NCI-H446 treated with DMSO at 0.1 percent for 48 hours (cell line): ENCODE data around the gene GCDH.
"Not testable (repeated sequence)": the region's sequence is repeated elsewhere in the genome, so short reads cannot be mapped to it uniquely, and the experiment has no call there.

Experiments used
- DNase-seq: peaks from one replicate; lab custom pipeline; 2025; lab: John Stamatoyannopoulos, UW

The GCDH gene

DNA sequence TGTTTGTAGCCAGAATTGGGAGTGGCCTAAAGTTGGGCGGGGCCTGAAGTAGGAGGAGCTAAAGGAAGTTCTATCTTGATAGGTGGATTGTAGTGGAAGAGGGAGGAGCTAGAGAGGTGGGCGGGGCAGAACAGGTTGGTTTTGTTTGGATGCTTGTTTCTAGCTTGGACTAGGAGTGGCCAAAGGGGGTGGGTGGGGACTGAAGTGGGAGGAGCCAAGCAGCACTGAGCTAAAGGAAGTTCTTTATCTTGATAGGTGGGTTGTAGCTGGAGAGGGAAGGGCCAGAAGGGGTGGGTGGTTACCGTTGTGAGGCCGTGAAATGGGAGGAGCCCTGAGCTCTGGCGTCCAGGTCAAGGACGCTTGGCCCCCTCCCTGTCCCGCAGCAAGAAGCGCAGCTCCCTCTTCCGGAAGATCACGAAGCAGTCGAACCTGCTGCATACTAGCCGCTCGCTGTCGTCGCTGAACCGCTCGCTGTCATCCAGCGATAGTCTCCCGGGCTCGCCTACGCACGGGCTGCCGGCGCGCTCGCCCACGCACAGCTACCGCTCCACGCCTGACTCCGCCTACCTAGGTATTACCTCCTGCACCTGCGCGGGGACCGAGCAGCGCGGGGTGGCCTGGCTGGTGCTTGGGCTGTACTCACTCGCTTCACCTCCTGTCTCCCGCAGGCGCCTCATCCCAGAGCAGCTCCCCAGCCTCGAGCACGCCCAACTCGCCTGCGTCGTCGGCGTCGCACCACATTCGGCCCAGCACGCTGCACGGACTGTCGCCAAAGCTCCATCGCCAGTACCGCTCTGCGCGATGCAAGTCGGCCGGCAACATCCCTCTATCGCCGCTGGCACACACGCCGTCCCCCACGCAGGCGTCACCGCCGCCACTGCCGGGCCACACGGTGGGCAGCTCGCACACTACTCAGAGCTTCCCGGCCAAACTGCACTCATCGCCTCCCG is 17.7 kb upstream of the GCDH start:
- no peak for DNase-seq

DNA sequence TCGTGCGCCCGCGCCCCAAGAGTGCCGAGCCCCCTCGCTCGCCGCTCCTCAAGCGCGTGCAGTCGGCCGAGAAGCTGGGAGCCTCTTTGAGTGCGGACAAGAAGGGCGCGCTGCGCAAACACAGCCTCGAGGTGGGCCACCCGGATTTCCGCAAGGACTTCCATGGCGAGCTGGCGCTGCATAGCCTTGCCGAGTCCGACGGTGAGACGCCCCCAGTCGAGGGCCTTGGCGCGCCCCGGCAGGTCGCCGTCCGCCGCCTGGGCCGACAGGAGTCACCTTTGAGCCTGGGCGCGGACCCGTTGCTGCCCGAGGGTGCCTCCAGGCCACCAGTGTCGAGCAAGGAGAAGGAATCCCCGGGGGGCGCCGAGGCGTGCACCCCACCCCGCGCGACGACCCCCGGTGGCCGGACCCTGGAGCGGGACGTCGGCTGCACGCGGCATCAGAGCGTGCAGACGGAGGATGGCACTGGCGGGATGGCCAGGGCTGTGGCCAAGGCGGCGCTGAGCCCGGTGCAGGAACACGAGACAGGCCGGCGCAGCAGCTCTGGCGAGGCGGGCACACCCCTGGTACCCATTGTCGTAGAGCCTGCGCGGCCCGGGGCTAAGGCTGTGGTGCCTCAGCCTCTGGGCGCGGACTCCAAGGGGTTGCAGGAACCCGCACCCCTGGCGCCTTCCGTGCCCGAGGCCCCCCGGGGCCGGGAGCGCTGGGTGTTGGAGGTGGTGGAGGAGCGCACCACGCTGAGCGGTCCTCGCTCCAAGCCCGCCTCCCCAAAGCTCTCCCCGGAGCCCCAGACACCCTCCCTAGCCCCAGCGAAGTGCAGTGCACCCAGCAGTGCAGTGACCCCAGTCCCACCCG is 16.8 kb upstream of the GCDH start:
- no peak for DNase-seq

DNA sequence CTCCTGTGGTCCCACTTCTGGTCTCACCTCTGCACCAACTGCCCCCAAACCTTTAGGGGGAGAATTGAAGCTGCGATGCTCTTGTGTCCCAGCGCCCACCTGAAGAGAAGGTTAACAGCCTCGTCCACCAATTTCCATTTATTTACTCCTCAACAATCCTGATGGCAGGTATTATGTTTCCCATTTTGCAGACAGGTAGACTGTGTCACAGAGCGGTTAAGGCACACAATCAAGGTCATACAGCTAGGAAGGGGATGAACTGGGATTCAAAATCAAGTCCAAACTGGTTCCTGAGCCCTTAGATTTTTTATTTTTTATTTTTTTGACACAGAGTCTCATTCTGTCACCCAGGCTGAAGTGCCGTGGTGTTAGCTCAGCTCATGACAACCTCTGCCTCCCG is 15.9 kb upstream of the GCDH start:
- no peak for DNase-seq

DNA sequence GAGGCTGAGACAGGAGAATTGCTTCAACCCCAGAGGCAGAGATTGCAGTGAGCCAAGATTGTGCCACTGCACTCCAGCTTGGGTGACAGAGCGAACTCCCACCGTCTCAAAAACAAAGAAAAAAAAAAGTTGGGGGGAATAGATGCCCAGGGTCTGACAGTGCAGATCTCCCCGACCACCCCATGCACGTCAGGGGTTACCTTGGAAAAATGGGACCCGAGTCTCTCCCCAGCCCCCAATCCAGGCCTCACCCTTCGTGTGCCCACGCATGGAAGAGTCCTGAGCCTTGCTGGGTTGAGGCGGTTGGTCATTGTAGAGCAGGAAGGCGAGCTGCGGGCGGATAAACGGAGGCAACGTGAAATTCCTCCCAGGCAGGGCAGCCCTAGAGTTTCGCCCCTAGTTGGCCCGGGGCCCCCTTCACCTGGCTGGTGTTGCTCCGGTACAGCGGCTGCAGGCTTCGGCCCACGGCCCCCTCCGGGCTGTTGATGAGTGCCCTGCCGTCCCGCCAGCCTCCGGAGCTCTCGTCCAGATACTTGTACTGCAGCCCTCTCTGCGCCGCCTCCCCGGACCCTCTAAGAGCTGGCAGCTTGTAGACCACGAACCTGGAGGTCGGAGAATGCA is 10.3 kb upstream of the GCDH start:
- no peak for DNase-seq

DNA sequence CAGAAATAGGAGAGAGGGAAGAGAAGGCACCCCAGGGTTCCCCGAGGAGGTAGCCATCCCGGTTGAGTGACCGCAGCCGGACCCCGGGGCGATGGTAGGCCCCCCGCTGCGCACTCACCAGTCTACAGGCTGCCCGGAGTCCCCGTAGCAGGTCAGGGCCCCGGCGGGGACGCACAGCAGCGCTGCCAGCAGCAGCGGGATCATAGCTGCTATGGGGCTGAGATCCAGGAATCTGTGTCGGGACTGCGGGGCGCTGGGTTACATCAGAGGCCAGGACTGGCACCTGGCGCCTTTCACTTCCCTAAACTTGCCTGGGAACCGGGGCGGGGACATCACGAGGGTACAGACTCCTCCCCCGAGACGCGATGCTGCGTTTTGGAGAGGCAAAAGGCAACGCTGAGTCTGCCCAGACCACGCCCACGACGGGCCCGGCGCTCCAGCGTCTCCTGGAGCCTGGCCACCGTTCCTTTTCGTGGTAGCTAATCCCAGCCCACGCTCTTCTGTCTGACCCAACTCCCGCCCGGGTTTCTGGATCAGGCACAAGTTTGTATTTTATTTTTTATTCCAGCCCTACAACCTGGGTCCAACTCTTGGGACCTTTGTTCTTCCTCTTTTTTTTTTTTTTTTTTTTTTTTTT is 9.7 kb upstream of the GCDH start, which contains the start of gene DNASE2:
TSS of gene DNASE2 (minus strand) at position 278 of the 637 bp plus-strand sequence. CDS start at position 204, 74 bp downstream.
- DNase-seq = peak; percentile 95

DNA sequence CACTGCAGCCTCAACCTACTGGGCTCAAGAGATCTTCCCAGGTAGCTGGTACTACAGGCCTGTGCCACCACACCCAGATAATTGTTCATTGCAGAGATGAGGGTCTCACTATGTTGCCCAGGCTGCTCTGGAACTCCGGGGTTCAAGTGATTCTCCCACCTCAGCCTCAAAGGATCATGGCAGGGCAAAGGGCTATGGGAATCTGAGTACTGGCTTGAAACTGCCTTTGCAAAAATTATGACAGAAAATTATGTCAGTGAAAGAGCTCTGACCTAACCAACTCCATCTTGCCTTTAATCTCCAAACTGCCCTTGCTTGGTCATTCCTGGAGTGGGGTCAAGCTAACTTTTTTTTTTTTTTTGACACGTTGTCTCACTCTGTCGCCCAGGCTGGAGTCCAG is 8.4 kb upstream of the GCDH start:
- no peak for DNase-seq

DNA sequence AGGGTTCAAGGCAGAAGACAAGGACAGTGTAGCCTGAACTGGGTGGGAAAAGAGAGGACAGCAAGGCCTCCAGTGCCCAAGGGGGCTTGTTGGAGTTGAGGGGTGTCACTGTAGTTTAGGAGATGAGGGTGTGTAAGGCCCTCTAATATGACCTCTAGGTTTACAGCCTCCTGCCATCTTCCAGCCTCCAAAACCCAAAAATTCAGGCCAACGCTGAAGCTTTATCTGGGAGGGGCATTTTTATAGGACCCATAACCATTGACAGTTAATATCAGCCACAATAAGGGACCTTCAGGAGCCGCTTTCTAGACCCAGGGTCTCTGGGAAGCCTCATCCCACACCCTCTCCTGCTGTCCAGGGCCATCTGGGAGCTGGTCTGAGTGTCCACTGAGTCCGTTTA is 6.8 kb upstream of the GCDH start:
- no peak for DNase-seq

DNA sequence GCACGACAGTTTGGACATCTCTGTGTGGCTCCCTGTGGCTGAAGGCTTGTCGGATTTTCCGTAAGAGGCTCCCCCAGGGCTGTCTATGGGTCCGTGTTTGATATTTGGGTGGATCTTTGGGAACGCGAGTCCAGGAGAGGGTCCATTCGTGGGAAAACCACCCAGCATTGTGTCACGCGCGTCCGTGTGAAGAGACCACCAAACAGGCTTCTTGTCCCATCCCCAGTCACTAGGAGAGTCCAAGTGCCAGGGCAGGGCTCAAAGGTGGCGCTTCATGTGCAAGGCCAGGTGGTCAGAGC is 6.4 kb upstream of the GCDH start:
- DNase-seq = no peak

DNA sequence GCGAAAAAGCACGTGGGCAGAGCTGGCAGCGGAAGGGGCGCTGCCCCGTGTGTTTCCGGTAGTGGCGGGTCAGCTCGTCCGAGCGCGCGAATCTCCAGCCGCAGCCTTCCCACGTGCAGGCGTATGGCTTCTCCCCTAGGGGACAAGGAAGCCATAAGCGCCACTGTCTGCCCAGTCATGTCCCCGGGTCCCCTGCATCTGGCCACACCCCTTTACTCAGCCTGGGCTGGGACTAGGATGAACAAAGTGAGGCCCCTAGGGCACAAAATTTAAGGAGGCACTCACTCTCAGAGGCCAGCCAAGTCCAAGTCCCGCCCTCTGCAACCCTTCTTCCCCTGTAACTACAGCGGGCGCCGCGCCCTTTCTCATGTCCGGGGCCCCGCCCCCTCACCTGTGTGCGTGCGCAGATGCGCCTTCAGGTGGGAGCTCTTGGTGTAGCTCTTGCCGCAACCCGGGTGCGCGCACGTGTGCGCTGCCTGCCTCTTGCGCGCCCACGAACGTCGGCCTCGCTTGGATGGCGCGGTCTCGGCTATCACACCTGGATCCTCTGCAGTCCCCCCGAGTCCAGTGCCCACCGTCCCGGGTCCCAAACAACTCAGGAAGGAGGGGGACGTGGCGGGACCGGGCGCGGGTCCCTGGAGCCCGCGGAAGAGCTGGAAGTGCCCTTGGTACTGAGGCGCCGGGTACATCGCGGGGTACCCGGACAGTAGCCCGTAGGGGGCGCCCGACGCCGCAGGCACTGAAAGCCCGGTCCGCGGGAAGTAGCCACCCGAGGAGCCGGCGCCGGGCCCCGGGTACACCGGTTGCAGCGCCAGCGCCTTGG is 5.8 kb upstream of the GCDH start:
- no peak for DNase-seq

DNA sequence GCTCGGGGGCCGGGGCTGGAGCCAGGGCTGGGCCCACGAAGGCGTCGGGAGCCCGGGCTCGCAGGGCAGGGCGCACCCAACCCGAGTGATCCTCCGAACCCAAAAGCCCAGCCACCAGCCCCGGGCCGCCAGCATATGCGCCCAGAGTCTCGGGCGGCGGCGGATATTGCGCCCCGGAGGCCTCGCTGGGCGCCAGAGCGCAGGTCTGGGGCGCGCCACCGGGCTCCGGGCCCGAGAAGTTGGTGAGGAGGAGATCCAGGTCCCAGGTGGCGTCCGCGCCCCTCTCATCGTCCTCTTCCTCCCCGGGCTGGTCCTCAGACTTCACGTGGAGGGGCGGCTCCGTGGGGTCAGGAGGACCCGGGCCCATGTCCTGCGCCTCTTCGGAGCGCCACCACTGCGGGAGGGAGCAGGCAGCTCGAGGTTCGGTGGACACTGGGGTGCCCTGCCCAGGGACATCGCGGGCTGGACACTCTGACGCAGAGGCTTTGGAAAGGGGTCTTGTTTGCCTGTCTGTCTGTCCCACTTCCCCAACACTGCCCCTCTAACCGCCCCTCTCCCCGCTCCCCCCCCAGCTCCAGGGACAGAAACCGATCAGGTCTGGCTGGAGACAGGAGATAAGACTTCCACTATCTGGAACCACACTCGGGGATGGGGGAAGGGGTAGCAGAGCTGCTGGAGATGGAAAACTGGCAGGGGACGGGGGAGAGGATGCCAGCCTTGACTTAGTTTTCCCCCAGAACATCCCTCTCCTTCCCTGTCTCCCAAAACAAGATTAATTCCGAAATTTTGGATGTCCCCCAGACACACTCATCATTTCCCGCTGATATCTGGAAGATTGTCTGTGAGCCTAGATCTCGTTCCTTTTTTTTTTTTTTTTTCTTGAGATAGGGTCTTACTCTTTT is 5.0 kb upstream of the GCDH start:
- DNase-seq = no peak

DNA sequence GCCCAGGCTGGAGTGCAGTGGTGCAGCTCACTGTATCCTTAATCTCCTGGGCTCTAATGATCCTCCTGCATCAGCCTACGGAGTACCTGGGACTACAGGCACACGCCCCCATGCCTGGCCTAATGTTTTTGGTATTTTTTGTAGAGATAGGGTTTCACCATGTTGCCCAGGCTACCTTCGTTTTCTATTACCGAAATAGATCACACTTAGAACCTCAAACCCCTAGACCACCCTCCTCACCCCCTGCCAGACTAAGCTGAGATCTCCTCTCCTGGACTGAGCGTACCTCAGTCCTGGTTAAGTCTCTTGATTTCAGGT is 4.3 kb upstream of the GCDH start:
- DNase-seq = no peak

DNA sequence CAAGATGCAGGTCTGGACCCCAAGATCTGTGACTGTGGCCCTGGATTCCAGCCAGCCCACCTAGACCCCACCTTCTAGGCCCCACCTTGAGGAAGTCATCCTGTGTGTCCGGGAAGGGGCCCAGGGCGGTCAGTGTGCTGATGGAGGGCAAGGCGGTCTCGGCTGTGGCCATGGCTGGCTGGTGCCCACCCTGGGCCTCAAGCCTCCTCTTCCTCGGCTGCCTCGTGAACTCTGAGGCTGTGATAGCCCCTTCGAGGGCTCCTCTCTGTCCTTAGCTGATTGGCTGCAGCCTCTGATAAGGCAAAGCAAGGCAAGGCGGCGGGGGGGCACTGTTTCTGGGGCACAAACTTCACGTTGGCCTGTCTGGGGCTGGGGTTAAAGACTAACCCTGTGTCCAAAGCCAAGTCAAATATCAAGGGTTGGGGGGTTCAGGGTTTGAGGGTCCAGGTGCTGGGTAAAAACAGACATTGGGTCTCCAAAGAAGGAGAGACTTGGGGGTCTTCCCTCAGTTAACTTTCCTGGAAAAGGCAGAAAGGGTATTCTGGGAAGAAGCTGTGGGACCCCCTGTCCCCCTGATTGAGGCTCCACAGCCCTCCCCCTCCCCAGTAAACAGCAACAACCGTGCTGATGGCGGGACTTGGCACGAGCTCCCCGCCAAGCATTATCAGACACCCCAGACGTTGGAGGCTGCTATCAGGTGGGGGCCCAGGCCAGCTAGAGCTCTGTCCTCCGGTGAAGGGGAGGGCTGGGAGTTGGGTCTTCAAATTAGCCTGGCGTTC is 3.8 kb upstream of the GCDH start, which contains the start of gene KLF1:
TSS of gene KLF1 (minus strand) at position 233 of the 779 bp plus-strand sequence. CDS start at position 172, 61 bp downstream.
- no peak for DNase-seq

DNA sequence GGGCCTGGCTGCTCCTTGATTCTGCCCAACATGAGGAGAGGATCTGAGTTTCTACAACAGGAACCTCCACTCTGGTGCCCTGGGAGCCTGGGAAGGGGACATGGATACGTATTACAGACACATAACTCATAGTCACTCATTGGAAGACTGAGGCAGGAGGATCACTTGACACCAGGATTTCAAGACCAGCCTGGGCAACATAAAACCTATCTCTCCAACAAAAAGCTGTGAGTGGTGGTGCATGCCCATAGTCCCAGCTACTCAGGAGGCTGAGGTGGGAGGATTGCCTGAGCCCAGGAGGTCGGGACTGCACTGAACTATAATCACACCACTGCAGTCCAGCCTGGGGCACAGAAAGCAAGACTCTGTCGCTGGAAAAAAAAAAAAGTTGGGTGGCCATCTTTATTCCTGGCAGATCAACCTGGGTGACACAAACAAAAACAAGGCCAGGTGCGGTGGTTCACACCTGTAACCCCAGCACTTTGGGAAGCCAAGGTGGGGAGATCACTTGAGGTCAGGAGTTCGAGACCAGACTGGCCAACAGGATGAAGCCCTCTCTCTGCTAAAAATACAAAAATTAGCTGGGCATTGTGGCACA is 2.9 kb upstream of the GCDH start:
- no peak for DNase-seq

DNA sequence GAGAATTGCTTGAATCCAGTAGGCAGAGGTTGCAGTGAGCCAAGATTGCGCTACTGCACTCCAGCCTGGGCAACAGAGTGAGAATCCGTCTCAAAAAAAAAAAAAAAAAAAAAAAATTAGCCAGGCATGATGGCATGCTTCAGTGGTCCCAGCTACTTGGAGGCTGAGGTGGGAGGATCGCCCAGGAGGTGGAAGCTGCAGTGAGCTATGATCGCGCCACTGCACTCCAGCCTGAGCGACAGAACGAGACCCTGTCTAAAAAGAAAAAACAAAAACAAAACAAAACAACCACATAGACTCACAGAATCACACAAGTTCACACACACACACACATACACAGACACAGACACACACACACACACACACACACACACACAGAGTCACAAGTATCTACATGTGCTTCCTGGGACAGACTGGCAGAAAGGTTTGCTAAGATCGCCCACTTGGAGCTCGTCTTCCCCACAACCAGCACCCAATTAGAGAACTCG is 617 bp upstream of the GCDH start:
- not testable (repeated sequence) for DNase-seq

DNA sequence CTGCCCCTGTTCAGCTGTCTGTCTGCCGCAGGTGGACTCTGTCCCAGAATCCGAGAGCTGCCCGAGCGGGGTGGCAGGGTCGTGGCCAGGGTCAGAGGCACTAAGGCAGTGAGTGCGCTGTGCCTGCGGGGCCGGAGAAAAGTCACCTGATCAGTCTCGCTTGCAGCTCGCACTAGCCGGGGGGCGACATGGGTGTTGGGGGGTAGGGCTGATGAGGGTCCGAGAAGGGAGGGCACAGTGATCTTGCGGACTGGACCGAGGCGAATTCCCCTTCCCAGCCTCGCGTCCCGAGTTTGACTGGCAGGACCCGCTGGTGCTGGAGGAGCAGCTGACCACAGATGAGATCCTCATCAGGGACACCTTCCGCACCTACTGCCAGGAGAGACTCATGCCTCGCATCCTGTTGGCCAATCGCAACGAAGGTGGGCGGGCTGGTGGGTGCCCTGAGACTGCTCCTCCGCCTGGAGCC is 627 bp downstream of the GCDH start:
- no peak for DNase-seq

DNA sequence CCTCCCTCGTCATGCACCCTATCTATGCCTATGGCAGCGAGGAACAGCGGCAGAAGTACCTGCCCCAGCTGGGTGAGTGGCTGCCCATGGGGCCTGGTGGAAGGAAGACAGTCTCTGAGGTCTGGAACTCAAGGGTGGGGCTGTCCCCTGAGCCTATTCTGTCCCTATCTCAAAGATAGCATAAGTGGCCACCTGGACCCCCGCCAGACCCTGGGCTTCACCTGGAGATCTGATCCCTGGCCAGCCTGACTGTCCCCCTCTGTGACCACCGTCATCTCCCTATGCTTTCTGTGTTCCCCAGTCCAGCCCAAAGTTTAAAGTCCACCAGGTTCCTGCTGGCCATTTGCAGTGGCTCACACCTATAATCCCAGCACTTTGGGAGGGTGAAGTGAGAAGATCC is 2.6 kb downstream of the GCDH start:
- DNase-seq = no peak

DNA sequence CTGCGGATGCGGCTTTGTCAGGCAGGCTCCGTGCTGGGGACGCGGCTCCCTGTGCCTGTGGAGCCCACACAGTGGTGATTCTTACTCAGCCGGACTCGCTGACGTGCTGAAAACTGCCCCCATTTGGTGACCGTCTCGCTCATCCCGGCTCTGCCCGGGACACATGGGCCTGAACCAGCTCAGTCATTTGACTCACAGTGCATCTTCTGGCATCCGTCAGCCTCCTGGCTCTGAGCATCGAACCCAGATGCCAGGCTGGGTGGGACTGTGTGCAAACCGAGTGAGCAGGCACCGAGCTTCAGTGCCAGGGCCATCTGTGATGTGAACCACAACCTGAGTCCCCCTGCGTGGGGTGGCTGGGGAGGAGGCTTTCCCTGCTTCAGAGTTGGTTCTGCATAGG is 5.5 kb downstream of the GCDH start:
- no peak for DNase-seq

DNA sequence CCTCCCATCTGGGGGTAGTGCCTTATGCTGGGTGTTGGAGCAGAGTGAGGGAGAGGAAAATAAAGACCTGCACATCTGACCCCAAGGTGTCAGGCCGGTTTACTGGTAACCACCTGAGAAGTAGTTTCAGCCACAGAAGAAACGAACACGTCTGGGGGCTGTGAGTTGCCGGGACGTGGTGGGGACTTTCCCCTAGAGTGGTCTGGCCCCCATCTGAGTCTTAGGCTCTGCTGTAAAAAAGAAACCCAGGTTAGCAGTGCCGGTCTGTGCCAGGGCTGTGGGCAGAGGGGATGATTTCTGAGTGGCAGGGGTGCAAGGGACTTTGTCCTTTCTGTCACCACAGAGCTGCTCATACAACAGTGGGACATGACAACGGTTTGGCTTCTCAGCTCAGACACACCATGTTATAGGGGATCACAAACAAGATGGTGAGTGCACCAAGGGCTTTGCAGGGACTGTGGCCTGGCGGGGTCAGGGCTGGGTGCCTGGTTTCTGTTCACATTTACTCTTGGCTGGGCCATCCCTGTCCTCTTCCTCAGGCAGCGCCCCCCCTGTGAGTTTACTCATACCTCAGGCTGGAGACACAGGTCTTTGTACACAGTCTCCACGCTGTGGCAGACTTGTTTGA is 9.0 kb downstream of the GCDH start:
- no peak for DNase-seq
